Transverse colon (tissue), 4 donors: Measurements from ENCODE around the gene GPR142.

ENCODE experiments used
- CTCF ChIP-seq, 5 experiments: fragments of 200-600 bp in 3 of 5; fragments of 450-650 bp in 2 of 5; sonication (generic) in 3 of 5; IDR thresholded peaks; 1 replicate in 2 of 5; 2 replicates in 3 of 5; pipeline ENCODE4 v1.5.1; 2016 to 2017; ENCODE audit warnings: antibody characterized with exemption in 5 of 5, inconsistent platforms in 3 of 5, mild to moderate bottlenecking in 2 of 5, moderate library complexity in 1 of 5
- POLR2A ChIP-seq: fragments of 450-650 bp; IDR thresholded peaks from one replicate; pipeline ENCODE4 v1.6.1; 2016; ENCODE audit warnings: antibody characterized with exemption, mild to moderate bottlenecking, moderate library complexity
- POLR2AphosphoS5 ChIP-seq, 3 donors: sonication (generic); formaldehyde crosslinking; IDR thresholded peaks; one replicate each; pipeline ENCODE4 v1.6.1; 2016; ENCODE audit warnings: antibody characterized with exemption in 3 of 3

DNA sequence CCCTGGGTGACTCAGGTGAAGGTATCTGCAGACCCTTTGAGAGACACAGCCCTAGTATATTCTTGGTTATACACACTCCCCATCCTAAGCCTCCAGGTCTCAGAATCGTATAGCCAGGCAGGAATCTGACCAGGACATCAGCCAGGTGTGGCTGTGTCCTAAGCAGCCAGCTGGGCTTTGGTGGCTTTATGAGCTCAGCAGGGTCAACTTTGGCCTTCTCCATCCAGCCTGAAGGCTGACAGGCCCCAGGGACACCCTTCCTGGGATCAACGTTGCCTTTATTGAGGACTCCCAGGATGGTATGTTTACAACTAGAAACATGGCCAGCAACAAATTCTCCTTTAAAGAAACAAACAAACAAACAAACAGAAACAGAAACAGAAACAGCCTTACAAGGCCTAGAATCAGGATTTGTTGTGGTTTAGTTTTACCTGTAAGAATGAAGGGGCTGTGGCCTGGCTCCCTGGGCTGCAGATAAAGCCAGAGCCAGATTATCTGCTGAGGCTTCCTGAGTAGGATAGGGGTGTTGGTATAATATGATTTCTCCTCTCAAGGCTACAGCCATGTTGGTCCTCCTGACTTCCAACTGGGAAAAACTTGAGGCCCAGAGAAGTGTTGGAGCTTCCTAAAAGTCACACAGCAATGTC is 32.8 kb upstream of the GPR142 start:
- TF ChIP-seq POLR2A (no peak), CTCF (IDR thresholded peaks at IDR 0.05) (no peak), POLR2AphosphoS5 (IDR thresholded peaks at IDR 0.05) (no peak)
